Umbilical cord (tissue), 2 donors: ENCODE results near the gene LARP4. TPM values are rescaled to one million over a fixed set of nuclear protein-coding genes. Genes with fewer than 3 reads are reported as not detected.
"Not testable (repeated sequence)": the region's sequence is repeated elsewhere in the genome, so short reads cannot be mapped to it uniquely, and the experiment has no call there.

Source experiments
- DNase-seq: peaks from one replicate; pipeline ENCODE4 v3.0.0-alpha.2; 2015; ENCODE audit warnings: low spot score
- total RNA-seq: library from RNA; depleted of rRNA; stranded (reverse); fragments of >200 nt; gene quantifications from one replicate; pipeline ENCODE4 v1.2.3, GENCODE V29; 2014; ENCODE audit warnings: low replicate concordance; ENCODE audit not compliant: insufficient read depth

Gene LARP4
- total RNA-seq, 1 donor from 2014 or later: 48.2 TPM

DNA sequence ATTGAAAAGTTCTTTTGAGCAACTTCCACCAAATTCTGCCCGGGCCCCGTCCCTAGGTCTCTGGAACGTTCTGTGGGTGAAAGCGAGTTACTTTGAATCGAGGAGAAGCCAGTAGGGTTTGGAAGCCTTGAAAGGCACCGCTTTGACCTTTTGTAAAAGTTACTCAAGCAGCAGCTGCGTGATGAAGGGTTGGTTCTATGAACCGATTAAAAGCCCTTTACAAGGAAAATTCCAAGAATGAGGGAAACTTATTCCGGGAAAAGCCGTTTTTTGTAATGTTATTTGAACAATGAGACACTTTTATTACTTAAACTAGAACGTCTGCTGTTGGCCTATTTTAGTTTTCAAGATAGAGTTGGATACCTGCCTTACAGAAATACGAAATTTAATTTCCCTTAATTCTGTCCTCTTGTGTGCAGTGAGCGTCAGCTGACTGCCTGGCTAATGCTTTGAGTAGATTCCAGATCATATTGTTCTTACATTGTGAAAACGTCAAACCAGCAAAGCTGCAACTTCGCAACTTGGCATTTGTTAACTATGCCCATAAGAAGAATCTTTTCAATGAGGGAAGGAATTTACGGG lies 906 bp downstream of the LARP4 start:
- DNase-seq: peak; percentile 52

DNA sequence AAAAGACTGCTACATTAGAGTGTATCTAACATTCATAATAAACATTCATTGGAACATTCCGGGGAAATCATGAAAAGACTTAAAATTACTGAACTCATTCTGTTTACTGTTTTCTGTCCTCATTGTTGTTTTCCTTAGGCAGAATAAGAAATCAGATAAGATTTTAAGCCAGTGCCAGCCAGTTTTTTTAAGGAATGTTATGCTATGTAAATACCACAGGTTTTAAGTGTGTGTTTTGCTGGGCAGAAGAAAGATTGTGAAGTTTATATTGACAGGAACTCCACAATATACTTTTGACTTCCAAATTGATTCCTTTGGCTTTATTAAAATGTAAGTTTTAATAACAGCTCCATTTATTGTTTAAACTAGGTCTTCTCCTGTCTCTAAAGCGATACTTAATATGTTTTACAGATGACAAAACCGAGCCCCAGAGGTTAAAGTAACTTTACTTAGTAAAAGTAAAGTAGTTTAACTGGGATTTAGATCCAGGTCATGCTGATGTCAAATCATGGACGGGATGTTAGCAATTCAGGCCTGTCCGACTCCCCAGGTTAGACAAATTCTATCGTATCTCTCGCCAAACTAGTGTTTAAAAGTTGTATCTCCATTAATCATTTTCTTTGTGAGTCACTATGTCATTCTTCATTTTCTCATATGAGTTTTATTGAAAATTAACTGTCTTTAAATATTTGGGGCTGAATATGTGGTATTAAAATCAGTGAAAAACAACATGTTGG lies 1.7 kb downstream of the LARP4 start:
- DNase-seq: peak; percentile 15

DNA sequence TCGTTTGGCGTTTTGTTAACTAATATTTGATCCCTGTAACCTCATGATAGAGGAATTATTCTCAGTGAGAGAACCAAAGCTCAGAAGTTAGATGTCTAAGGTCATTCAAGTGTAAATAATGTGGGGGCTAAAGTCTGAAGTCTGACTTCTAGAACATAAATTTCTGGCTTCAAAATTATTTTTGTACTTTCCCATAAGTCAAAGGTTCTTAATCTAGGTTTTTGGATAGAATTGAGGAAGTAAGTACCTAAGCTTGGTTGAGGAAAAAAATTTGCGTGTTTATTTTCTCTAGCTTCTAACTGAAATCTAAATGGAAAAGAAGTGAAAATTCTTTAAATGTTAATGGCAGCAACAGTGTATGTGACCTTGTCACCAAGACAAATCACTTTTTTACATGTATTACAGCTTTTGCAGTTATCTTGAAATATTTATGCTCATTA lies 2.3 kb downstream of the LARP4 start:
- no peak for DNase-seq

DNA sequence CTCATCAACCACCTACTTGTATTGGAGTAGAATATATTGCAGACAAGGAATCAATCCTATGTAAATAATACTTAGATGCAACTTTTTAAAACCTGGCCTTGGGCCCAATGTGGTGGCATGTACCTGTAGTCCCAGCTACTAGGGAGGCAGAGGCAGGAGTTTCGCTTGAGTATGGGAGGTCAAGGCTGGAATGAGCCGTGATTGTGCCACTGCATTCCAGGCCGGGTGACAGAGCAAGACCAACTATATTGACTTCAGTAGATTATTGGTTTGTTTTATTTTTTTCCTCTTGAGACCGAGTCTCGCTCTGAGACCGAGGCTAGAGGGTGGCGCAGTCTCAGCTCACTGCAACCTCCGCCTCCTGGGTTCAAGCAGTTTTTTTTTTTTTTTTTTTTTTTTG lies 3.6 kb downstream of the LARP4 start:
- DNase-seq: no peak

DNA sequence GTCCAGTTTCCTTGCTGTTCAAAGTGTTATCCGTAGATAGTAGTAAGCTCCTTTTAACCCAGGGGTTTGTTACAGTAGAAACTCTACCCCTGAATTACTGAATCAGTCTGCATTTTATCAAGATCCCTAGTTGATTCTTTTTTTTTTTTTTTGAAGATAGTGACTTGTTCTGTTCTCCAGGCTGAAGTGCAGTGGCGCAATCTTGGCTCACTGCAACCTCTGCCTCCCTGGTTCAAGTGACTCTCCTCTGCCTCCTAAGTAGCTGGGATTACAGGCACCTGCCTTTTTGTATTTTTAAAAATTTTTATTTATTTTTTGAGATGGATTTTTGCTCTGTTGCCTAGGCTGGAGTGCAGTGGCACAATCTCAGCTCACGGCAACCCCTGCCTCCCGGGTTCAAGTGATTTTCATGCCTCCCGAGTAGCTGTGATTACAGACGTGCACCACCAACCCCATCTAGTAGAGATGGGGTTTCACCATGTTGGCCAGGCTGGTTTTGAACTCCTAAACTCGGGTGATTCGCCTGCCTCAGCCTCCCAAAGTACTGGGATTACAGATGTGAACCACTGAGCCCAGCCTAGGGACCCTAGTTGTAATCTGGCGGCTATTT lies 10.5 kb downstream of the LARP4 start:
- DNase-seq: no peak

DNA sequence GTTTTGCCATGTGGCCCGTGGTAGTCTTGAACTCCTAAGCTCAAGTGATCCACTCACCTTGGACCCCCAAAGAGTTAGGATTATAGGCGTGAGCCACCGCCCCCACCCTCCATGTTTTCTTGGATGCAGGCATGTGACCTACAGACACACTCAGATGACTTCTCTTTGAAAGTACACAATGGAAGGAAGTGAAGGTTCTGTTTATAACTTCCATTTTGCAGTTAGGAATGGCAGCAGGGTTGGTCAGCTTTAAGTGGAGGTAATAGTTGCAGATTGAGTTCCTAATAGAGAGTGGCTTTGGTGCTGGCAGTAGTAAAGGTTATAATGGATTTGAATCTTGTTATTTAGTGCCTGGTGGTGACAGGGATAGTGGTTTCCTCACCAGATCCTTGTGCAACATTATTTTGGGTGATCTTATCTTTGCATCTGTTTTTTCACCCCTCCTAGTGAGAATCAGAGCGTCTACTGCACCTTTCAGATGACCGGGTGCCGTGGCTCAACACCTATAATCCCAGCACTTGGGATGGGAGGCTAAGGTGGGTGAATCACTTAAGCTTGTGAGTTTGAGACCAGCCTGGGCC lies 15.3 kb downstream of the LARP4 start:
- no peak for DNase-seq

DNA sequence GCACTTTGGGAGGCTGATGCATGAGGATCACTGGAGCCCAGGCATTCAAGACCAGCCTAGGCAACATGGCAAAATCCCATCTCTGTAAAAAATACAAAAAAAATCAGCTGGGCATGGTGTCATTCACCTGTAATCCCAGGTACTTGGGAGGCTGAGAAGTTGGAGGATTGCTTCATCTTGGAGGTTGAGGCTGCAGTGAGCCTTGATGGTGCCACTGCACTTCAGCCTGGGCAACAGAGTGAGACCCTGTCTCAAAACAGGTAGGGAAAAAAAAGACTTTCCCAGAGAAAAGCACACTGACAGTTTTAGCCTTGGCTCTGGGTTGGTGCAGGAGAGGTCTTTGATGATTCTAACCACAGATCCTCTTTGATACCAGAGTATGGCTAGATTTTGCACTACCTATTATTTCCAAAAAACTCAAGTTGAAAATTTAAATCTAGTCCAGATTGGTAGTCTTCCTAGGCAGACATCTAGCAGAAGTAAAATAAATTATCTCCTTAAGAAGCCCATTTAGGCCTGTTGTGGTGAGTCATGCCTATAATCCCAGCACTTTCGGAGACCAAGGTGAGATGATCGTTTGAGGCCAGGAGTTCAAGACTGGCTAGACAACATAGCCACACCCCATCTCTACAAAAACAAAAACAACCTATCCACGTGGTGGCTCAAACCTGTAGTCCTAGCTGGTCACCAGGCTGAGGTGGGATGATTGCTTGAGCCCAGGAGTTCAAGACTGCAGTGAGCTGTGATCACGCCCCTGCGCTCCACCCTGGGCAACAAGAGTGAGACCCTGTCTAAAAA lies 18.6 kb downstream of the LARP4 start:
- DNase-seq: no peak

DNA sequence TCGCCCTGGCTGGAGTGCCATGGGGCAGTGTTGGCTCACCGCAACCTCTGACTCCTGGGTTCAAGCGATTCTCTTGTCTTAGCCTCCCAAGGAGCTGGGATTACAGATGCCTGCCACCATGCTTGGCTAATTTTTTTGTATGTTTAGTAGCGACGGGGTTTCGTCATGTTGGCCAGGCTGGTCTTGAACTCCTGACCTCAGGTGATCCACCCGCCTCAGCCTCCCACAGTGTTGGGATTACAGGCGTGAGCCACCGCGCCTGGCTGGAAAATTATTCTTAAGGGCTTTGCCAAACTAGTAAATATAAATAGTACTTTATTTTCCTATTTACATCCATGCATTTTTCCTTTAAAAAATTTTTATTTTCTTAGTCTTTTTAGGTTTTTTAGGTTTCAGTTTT lies 22.2 kb downstream of the LARP4 start:
- DNase-seq: not testable (repeated sequence)

DNA sequence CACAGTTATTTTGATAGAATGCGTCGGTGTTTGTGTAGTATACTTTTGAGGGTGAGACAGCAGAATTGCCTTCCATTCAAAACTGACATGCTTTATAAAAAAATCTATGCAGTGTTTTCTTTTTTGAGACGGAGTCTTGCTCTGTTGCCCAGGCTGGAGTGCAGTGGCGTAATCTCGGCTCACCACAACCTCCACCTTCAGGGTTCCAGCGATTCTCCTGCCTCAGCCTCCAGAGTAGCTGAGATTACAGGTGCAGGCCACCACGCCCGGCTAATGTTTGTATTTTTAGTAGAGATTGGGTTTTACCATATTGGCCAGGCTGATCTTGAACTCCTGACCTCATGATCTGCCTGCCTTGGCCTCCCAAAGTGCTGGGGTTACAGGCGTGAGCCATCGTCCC lies 22.7 kb downstream of the LARP4 start:
- not testable (repeated sequence) for DNase-seq

DNA sequence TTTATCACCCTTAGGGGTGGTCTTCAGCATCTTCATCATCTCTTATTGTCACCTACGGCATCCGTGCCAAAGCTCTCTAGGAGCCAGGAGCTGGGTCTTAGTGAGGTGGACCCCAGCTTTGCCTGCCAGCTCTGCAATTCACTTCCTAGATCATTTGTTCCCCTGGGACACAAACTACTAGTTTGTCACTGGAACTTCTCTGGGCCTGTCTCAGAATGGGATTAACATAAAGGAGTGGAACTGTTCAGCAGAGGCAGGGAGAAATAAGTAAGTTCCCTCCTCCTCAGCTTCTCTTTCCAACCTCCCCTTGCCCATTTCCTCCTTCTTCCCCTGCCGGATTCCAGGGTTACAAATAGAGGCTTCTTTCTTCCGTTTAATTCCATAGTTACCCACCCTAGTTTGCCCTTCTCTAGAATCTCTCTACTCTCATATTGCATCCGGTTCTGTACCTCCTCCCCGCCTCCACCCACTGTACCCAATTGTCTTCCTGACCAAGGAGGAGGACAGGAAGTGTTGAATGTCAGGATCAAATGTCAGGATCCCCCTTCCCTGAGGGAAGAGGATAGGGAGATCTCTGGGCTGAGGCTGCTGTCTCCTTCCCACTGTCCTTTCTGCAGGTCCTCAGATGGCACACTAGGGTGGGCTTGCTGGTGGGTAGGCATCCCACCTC lies 25.0 kb downstream of the LARP4 start:
- DNase-seq: no peak

DNA sequence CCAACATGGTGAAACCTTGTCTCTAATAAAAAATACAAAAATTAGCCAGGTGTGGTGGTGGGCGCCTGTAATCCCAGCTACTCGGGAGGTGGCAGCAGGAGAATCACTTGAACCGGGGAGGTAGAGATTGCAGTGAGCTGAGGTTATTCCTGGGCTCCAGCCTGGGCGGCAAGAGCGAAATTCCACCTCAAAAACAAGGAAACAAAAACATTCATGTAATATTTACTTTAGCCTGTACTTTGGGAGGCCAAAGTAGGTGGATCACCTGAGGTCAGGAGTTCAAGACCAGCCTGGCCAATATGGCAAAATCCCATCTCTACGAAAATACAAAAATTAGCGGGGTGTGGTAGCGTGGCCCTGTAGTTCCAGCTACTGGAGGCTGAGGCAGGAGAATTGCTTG lies 31.0 kb downstream of the LARP4 start:
- not testable (repeated sequence) for DNase-seq

DNA sequence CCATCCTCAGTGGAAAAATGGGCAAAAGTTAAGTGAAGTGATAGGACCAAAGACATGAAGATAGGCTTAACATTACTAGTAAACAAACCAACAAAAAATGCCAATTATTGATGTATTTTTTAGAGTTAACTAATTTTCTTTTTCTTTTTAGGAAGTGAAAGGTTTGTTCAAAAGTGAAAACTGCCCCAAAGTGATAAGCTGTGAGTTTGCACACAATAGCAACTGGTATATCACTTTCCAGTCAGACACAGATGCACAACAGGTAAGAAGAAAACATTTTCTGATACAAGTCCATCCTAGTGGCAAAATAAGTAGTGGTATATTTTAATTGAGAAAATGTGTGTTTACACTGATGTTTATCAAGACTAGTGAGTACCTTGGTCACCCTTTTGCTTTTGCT lies 39.6 kb downstream of the LARP4 start:
- DNase-seq: no peak

DNA sequence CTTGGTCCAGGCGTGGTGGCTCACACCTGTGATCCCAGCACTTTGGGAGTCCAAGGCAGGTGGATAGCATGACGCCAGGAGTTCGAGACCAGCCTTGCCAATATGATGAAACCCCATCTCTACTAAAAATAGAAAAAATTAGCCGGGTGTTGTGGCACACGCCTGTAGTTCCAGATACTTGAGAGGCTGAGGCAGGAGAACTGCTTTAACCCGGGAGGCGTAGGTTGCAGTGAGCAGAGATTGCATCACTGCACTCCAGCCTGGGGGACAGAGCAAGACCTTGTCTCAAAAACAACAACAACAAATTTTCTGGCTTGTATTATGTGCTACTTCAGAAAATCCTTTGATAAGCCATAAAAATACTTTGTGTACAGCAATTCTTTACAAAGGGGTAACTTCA lies 41.1 kb downstream of the LARP4 start:
- no peak for DNase-seq

DNA sequence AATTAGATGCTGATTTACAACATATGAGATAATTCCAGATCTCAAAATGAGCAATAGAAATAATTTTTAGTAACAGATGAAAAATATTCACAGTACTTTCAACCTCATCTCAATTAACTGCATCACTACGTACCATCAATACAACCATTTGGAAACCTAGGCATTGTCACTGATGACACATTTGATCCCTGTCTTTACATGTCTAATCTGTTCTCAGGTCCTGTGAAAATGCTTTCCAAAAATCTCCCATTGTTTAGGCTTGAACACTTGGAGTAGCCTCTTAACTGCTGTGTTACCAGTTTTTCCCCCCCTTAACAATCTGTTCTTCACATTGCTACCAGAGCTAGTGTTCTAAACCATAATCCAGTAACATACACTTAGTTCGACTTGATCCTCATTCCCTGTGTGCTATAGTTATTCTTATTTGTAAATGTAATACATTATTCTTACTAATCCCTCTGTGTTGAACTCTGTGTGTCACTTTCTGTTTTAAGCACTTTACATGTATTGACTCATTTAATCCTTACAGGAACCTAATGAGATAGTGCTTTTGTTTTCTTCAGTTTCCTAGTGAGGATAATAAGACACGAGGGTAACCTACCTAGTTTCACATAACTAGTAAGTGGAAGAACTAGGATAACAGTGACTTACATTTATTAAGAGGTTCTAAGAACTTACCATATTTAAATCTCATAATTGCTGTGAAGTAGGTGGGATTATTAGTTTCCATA lies 41.7 kb downstream of the LARP4 start:
- DNase-seq: no peak

DNA sequence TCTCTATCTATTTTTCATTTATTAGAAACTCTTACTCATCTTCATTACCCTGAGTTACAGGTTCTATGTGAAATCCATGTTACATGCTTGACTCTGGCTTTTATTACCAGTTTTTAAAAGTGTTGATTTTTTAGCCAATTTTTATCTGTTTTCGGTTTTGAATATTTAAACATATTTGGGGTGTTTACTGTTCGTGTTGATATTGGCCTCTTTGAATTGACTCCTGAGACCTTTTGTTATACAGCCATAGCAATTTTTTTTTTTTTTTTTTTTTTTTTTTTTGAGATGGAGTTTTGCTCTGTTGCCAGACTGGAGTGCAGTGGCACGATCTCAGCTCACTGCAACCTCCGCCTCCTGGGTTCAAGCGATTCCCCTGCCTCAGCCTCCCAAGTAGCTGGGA lies 49.0 kb downstream of the LARP4 start:
- DNase-seq: not testable (repeated sequence)

DNA sequence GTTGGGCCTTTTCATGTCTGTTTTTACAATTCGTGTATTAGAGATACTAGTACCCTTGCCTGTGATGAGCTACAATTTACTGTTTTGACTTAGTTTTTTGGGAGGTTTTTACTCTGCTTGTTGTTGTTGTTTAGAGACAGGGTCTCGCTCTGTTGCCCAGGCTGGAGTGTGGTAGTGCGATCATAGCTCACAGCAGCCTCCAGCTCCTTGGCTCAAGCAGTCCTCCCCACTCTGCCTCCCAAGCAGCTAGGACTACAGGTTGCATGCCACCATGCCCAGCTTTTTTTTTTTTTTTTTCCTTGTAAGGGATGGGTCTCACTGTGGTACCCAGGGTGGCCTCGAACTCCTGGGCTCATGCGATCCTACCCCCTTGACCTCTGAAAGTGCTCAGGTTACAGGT lies 52.1 kb downstream of the LARP4 start:
- no peak for DNase-seq

DNA sequence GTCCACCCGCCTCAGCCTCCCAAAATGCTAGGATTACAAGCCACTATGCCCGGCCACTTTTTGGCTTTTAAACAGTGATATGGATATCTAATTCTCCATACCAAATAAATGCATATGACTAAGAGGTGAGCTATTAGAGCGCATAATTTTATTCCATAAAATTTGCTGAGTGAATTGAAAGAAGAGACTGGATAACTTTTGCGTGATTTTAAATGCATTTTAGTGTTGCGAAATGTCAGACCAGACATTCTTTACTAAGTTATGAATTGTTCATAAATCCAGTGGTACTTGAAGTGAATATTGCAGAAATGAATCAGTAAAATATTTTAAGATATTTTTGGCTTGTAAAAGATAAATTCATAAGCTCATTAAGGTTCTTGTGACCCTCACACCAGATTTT lies 53.2 kb downstream of the LARP4 start:
- DNase-seq: no peak

DNA sequence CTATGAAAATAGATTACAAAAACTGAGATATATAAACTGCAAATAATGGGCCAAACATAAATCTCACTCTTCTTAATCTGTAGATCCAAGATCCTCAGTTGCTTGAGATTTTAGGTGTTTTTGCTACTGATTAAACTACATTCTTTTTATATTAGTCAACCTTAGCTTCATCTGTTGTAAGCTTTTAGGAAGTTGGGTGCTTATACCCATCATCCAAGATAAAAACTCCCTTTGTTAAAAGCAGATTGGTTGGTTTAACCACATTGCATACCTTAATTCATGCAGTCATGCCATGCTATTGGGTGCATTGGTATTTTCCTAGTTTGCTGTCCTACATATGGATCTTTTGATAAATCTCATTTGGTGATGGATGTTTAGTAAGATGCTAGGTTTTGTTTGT lies 57.9 kb downstream of the LARP4 start:
- DNase-seq: no peak

DNA sequence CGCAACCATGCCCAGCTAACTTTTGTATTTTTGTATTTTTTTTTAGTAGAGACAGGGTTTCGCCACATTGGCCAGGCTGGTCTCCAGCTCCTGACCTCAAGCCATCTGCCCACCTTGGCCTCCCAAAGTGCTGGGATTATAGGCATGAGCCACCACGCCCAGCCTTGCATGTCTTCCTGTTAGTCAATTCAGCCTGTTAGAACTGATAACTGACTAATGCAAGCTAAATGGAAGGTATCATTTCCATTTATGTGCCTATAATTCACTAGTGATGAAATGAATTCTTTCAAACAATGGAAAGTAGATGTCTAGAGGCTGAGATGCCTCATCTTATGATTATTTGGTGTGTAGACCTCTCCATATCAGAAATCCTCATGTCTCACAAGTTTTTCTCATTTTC lies 66.8 kb downstream of the LARP4 start:
- no peak for DNase-seq

DNA sequence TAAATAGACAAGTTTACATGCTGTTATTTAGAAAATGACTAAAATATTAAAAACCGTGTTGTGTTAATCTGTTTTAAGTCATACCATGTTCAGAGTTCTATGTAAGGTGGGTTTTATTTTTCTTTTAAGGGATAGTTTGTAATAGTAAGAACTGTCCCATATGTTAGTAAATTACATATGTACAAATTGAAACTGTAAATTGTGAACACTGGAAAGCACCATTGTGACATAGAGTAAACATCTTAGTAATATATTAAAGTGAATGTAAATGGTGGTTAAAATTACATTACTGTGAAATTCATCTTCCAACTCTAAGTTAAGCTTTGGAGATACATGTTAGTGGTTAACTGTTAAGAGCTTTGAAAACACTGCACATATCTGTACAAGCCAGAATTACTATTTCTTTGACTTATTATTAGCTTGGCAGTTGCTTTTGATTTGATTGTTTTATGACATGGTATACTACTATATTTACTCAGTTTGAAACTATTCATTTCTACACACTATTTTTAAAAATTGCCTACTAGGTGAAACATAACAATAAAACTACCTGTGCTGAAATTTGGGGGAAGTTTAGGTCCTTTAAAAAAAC lies 76.7 kb downstream of the LARP4 start:
- DNase-seq: no peak
